ENCODE measurements around the gene ACSF3. TPM values are rescaled to one million over a fixed set of nuclear protein-coding genes. Genes with fewer than 3 reads are reported as not detected.
"Not testable (repeated sequence)": the region's sequence is repeated elsewhere in the genome, so short reads cannot be mapped to it uniquely, and the experiment has no call there.

The ACSF3 gene
- total RNA-seq, 4 donors from 2014 or later = 17.6 to 27.6 (median 21.6) TPM

DNA sequence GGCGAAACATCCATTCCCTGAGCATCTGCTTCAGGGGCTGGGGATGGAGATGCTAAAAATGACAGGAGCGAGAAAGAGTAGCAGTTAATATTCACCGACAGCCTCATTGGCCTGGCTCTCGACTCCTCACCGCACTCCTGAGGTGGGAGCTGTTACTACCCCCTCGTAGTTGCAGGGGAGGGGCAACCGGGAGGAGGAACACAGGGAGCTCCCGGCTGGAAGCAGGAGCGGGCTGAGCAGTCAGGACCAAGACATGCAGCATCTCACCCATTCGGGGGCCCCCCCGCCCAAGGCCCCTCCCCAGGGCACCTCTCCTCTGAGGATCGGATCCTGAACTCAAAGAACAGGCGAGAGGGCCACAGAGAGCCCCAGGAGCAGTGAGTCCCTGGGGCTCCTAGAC is 4.5 kb upstream of the ACSF3 start:
- TF ChIP-seq, protein P1, sequence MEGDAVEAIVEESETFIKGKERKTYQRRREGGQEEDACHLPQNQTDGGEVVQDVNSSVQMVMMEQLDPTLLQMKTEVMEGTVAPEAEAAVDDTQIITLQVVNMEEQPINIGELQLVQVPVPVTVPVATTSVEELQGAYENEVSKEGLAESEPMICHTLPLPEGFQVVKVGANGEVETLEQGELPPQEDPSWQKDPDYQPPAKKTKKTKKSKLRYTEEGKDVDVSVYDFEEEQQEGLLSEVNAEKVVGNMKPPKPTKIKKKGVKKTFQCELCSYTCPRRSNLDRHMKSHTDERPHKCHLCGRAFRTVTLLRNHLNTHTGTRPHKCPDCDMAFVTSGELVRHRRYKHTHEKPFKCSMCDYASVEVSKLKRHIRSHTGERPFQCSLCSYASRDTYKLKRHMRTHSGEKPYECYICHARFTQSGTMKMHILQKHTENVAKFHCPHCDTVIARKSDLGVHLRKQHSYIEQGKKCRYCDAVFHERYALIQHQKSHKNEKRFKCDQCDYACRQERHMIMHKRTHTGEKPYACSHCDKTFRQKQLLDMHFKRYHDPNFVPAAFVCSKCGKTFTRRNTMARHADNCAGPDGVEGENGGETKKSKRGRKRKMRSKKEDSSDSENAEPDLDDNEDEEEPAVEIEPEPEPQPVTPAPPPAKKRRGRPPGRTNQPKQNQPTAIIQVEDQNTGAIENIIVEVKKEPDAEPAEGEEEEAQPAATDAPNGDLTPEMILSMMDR (IDR thresholded peaks at IDR 0.05) = no peak
- no peak for ATAC-seq (ENCODE audit: low FRiP score)
- DNase-seq (ENCODE audit: low spot score) = no peak

DNA sequence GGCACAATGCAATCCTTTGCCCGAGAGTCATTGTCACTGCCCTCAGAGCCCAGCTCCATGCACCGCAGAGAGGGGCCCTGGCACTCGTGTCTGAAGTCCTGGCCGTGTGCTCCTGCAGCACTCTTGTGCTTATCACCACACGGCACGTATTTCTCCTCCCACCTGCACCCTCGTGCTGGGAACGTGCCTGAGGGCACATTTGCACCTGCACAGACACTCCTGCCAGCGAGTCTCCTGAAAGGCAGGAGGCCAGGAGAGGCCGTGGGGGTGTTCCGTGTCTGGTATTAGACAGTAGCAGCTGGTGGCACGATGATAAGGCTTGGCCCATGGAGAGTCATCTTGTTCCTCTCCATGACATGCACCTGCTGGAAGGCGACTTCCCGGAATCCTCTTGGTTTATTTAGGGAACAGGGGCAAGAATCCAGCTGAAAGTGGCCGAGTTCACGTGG is 3.4 kb upstream of the ACSF3 start:
- DNase-seq (ENCODE audit: low spot score) = no peak
- TF ChIP-seq, protein P1 (IDR thresholded peaks at IDR 0.05) = no peak
- ATAC-seq (ENCODE audit: low FRiP score) = no peak

DNA sequence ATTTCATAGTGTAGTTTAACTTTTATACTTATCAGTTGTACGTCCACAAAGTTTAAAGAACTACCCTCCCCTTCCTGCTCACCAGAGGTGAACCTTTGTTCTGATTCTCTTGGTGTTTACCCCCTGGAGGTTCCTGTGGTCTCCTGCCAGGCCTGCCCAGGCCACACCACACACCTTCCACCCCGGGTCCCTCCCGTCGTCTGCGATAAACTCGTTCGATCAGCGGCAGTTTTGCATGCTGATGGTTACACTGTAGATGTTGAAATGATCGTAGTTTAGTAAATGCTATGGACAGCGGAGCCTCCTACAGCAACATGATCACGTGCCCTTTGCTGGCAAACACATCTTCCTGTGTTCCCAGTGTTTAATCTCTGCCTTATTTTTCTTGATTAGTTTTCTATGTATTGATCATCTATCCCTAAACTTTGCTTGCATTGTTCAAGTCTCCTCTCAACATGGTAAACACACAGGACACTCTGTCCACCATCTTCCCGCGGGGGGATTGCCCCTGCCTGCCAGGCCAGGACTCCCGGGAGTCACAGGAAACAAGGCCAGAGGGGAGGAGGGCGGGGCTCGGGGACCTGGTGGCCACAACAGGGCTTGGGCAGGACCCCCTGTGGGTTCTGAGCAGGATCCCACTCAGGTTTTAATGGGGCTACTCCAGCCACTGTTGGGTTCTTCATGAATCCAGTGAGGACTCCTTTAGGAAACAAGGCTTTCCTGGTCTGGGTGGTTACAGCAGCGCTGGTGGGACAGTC is 2.8 kb upstream of the ACSF3 start:
- DNase-seq (ENCODE audit: low spot score) (no peak), ATAC-seq (ENCODE audit: low FRiP score) (no peak)
- TF ChIP-seq, protein P1 (IDR thresholded peaks at IDR 0.05) = no peak

DNA sequence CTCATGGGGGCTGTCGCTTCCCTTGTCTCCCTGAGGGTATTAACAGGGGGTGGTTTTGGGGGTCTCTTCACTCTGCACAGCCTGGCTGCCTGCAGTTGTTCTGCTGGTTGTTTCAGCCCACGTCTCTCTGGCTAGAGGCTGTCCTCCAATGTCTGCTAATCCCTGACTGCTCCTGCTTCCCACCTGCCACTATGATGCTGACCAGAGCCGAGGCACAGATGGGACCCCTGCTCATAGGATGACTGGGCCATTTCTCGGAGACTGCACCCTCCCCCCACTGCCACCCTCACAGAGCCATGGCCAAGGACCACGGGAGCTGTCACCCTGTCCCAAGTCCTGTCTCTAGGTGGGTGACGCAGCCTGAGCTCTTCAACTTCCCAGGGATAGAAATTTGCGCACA is 1.6 kb upstream of the ACSF3 start:
- TF ChIP-seq, protein P1 (IDR thresholded peaks at IDR 0.05) = no peak
- ATAC-seq (ENCODE audit: low FRiP score) (no peak), DNase-seq (ENCODE audit: low spot score) (no peak)

DNA sequence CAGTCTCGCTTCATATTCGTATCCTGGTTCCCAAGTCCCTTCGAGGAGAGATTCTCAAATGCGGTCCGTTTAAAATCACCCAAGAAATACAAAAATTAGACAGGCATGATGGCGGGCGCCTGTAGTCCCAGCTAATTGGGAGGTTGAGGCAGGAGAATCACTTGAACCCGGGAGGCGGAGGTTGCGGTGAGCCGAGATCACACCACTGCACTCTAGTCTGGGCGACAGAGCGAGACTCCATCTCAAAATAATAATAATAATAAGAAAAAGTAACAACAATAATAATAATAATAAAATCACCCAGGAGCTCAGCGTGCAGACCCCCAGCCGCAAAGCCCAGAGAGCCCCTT is 425 bp upstream of the ACSF3 start:
- ATAC-seq (ENCODE audit: low FRiP score); DNase-seq (ENCODE audit: low spot score): not testable (repeated sequence)

DNA sequence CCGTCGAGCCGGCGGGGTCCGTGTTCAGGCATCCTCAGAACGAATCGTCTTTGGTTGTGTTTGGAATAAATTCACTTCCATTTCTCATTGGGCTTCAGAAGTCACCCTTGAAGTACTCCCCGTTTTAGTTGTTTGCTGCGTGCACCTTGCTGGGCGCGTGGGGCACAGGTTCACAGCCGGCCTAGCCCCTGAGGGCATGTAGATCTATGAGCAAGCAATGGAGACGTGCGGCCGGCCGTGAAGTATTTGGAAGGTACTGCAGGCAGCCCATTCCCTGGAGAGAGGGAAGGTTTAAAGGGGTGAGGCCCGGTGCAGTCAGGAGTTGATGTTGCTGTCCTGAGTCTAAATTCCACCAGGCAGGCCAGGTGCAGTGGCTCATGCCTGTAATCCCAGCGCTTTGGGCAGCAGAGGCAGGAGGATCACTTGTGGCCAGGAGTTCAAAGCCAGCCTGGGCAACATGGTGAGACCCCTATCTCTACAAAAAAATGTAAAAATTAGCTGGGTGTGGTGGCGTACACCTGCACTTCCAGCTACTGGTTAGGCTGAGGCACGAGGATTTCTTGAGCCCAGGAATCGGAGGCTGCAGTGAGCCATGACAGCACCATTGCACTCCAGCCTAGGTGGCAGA is 714 bp downstream of the ACSF3 start:
- TF ChIP-seq, protein P1 (IDR thresholded peaks at IDR 0.05) = no peak
- no peak for DNase-seq (ENCODE audit: low spot score)
- no peak for ATAC-seq (ENCODE audit: low FRiP score)

DNA sequence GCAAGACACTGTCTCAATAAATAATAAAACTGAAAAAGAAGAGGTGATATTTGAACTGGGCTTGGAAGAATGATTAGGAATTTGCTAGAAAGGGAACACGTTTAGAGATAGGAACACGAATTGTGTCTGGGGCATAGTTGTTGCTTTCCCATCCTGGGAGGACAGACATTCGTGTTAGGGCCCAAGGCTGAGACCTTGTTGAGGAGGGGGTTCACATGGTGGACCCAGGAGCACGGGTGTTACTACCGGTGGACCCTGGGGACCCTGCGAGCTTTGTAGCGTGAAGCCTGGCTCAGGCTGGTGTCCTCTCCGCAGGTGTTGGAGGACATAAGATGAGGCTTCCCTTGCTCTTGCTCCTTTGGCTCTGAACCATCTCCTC is 1.2 kb downstream of the ACSF3 start:
- no peak for DNase-seq (ENCODE audit: low spot score)

More for the DNA sequence above, 1.2 kb downstream of the ACSF3 start:
- TF ChIP-seq, protein P1 (IDR thresholded peaks at IDR 0.05) = no peak
- no peak for ATAC-seq (ENCODE audit: low FRiP score)
